ENCODE measurements around the gene SLC25A17. TPM values are rescaled to one million over a fixed set of nuclear protein-coding genes. Genes with fewer than 3 reads are reported as not detected.
"Not testable (repeated sequence)": the region's sequence is repeated elsewhere in the genome, so short reads cannot be mapped to it uniquely, and the experiment has no call there.

The SLC25A17 gene
- total RNA-seq, 6 experiments from 2014 or later = 23.5 to 25.5 (median 24.6) TPM

GRCh38 chr22:40853333-40853732, 34.2 kb upstream of the SLC25A17 start:
- Mint-ChIP-seq H3K4me1 (ENCODE audit: low read depth) (peaks cover 41% of the 10 kb centered on the region), H3K27ac (peak overlapping the region; percentile 100), H3K4me3 (peak overlapping the region; percentile 99), H3K27me3 (ENCODE audit: insufficient read depth) (no peaks in the 10 kb centered on the region), H3K9me3 (no peaks in the 10 kb centered on the region), H3K36me3 (ENCODE audit: low read depth) (peaks cover 10% of the 10 kb centered on the region)
- DNase-seq = no peak
- TF ChIP-seq, protein P1, sequence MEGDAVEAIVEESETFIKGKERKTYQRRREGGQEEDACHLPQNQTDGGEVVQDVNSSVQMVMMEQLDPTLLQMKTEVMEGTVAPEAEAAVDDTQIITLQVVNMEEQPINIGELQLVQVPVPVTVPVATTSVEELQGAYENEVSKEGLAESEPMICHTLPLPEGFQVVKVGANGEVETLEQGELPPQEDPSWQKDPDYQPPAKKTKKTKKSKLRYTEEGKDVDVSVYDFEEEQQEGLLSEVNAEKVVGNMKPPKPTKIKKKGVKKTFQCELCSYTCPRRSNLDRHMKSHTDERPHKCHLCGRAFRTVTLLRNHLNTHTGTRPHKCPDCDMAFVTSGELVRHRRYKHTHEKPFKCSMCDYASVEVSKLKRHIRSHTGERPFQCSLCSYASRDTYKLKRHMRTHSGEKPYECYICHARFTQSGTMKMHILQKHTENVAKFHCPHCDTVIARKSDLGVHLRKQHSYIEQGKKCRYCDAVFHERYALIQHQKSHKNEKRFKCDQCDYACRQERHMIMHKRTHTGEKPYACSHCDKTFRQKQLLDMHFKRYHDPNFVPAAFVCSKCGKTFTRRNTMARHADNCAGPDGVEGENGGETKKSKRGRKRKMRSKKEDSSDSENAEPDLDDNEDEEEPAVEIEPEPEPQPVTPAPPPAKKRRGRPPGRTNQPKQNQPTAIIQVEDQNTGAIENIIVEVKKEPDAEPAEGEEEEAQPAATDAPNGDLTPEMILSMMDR (IDR thresholded peaks at IDR 0.05) = no peak

DNA sequence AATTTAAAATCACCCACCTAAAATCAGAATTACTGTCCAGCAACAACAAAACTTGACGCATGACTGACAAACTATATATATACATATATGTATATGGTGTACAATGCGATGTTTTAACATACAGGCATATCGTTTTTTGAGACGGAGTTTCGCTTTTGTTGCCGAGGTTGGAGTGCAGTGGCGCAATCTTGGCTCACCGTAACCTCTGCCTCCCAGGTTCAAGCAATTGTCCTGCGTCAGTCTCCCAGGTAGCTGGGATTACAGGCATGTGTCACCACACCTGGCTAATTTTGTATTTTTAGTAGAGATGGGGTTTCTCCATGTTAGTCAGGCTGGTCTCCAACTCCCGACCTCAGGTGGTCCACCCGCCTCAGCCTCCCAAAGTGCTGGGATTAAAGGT, 26.7 kb upstream of the SLC25A17 start:
- H3K27me3 Mint-ChIP-seq (ENCODE audit: insufficient read depth); DNase-seq; H3K9me3 Mint-ChIP-seq; H3K4me3 Mint-ChIP-seq; H3K27ac Mint-ChIP-seq: not testable (repeated sequence)
- H3K4me1 Mint-ChIP-seq (ENCODE audit: low read depth) = peaks cover 27% of the 10 kb centered on the region
- peaks cover 15% of the 10 kb centered on the region for H3K36me3 Mint-ChIP-seq (ENCODE audit: low read depth)

- no peaks in the 10 kb centered on the region for H3K9me3 Mint-ChIP-seq
- H3K4me1 Mint-ChIP-seq (ENCODE audit: low read depth) = peaks cover 27% of the 10 kb centered on the region
- H3K4me3 Mint-ChIP-seq = no peak overlapping the region
- DNase-seq = no peak
- H3K27me3 Mint-ChIP-seq (ENCODE audit: insufficient read depth) = no peaks in the 10 kb centered on the region
- H3K27ac Mint-ChIP-seq = no peak overlapping the region; the same call in 1 of the 2 replicates
- TF ChIP-seq, protein P1 (IDR thresholded peaks at IDR 0.05) = no peak
- H3K36me3 Mint-ChIP-seq (ENCODE audit: low read depth) = peaks cover 23% of the 10 kb centered on the region
Measured at GRCh38 chr22:40844951-40845350, 25.8 kb upstream of the SLC25A17 start.

- H3K4me1 Mint-ChIP-seq (ENCODE audit: low read depth) = peaks cover 17% of the 10 kb centered on the region
- H3K4me3 Mint-ChIP-seq = no peak overlapping the region
- no peaks in the 10 kb centered on the region for H3K9me3 Mint-ChIP-seq
- TF ChIP-seq, protein P1 (IDR thresholded peaks at IDR 0.05) = no peak
- DNase-seq = no peak
- no peak overlapping the region for H3K27ac Mint-ChIP-seq
- peaks cover 31% of the 10 kb centered on the region for H3K36me3 Mint-ChIP-seq (ENCODE audit: low read depth)
- H3K27me3 Mint-ChIP-seq (ENCODE audit: insufficient read depth) = no peaks in the 10 kb centered on the region
Measured at GRCh38 chr22:40838486-40838885, 19.3 kb upstream of the SLC25A17 start.

- Mint-ChIP-seq H3K27me3 (ENCODE audit: insufficient read depth) (no peaks in the 10 kb centered on the region), H3K36me3 (ENCODE audit: low read depth) (peaks cover 32% of the 10 kb centered on the region; the same call in 1 of the 2 replicates), H3K27ac (0 out of 2 replicates have a peak overlapping the region, but pooled peaks have one; percentile 18), H3K9me3 (no peaks in the 10 kb centered on the region), H3K4me3 (no peak overlapping the region), H3K4me1 (ENCODE audit: low read depth) (no peaks in the 10 kb centered on the region)
- DNase-seq = no peak
- TF ChIP-seq, protein P1 (IDR thresholded peaks at IDR 0.05) = no peak
Measured at GRCh38 chr22:40834619-40835018, 15.5 kb upstream of the SLC25A17 start.

DNA sequence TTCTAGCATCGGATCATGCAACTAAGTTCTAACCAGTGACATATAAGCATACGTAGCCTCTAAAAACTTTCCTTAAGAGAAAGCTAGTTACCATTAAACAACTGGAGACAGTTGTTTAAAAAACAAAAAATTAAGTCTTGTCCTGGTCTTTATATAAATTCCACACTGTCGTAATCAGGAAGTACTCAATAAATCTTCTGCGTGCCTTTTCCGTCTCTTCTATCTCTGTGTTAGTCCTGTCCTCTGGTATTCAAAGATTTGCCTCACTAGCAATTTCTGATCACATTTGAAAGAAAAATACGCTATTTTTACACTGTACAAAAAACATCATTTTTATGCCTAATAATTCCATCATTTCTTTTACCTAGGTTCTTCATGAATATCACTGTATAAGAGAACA, 10.0 kb upstream of the SLC25A17 start:
- Mint-ChIP-seq H3K27me3 (ENCODE audit: insufficient read depth) (peaks cover 2% of the 10 kb centered on the region; the same call in 1 of the 2 replicates), H3K4me3 (no peak overlapping the region), H3K9me3 (no peaks in the 10 kb centered on the region), H3K4me1 (ENCODE audit: low read depth) (no peaks in the 10 kb centered on the region), H3K27ac (no peak overlapping the region), H3K36me3 (ENCODE audit: low read depth) (peaks cover 31% of the 10 kb centered on the region; the same call in 1 of the 2 replicates)
- DNase-seq = no peak
- TF ChIP-seq, protein P1 (IDR thresholded peaks at IDR 0.05) = no peak
